Osteocyte (in vitro differentiated cells): Measurements from ENCODE around the gene DOK7. TPM values are rescaled to one million over a fixed set of nuclear protein-coding genes. Genes with fewer than 3 reads are reported as not detected.

Source experiments
- DNase-seq: peaks from one replicate; pipeline ENCODE4 v3.0.0; 2021; ENCODE audit warnings: mixed read lengths; ENCODE audit not compliant: unreplicated experiment; ENCODE audit errors: extremely low spot score
- H3K27ac Mint-ChIP-seq: one replicate; pipeline ENCODE4 v1.8.0; 2021; ENCODE audit warnings: mild to moderate bottlenecking, mixed read lengths; ENCODE audit not compliant: unreplicated experiment
- H3K27me3 Mint-ChIP-seq: one replicate; pipeline ENCODE4 v1.8.0; 2021; ENCODE audit warnings: mixed read lengths; ENCODE audit not compliant: unreplicated experiment
- H3K36me3 Mint-ChIP-seq: one replicate; pipeline ENCODE4 v1.8.0; 2021; ENCODE audit warnings: mixed read lengths; ENCODE audit not compliant: unreplicated experiment
- H3K4me1 Mint-ChIP-seq: one replicate; pipeline ENCODE4 v1.8.0; 2021; ENCODE audit warnings: mixed read lengths; ENCODE audit not compliant: unreplicated experiment
- H3K4me3 Mint-ChIP-seq: one replicate; pipeline ENCODE4 v1.8.0; 2021; ENCODE audit warnings: mild to moderate bottlenecking, moderate library complexity, mixed read lengths; ENCODE audit not compliant: unreplicated experiment
- H3K9me3 Mint-ChIP-seq: one replicate; pipeline ENCODE4 v1.8.0; 2021; ENCODE audit warnings: mixed read lengths; ENCODE audit not compliant: unreplicated experiment
- total RNA-seq: library from RNA; stranded (reverse); gene quantifications from 2 replicates; pipeline ENCODE4 v1.2.1, GENCODE V29; 2021
- TF ChIP-seq, protein P1 (sequence below): fragments of 200-600 bp; sonication (generic); IDR thresholded peaks from 2 replicates; pipeline ENCODE4 v1.5.0; 2021; ENCODE audit warnings: antibody characterized with exemption, mild to moderate bottlenecking, moderate library complexity

The DOK7 gene
- total RNA-seq, 1 donor from 2014 or later, result not detected

DNA sequence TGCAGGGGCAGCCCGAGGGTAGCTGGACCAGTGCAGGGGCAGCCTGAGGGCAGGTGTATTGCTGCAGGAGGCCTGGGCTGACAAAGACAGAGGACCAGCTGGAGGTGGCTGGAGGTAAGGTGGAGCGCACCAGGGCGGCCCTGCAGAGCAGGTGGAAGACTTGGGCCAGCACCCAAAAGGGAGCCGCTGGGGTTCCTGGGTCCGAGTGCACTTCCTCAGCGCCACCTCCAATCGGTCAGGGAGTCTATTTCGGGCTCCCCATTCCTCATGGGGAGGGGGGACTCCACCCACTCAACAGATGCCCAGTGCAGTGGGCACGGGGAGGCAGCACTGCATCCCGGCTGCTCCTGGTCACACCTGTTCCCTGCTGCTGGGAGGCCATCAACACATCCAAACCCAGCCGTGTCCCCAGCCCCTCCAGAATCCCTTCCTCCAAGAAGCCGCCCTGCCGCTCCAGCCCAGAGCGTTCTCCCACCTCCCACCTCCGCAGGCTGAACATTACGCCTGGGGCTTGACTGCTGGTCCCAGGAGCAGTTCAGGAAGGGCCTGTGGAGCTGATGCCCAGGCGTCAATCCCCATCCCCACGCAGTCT is 67.7 kb downstream of the DOK7 start:
- TF ChIP-seq, protein P1, sequence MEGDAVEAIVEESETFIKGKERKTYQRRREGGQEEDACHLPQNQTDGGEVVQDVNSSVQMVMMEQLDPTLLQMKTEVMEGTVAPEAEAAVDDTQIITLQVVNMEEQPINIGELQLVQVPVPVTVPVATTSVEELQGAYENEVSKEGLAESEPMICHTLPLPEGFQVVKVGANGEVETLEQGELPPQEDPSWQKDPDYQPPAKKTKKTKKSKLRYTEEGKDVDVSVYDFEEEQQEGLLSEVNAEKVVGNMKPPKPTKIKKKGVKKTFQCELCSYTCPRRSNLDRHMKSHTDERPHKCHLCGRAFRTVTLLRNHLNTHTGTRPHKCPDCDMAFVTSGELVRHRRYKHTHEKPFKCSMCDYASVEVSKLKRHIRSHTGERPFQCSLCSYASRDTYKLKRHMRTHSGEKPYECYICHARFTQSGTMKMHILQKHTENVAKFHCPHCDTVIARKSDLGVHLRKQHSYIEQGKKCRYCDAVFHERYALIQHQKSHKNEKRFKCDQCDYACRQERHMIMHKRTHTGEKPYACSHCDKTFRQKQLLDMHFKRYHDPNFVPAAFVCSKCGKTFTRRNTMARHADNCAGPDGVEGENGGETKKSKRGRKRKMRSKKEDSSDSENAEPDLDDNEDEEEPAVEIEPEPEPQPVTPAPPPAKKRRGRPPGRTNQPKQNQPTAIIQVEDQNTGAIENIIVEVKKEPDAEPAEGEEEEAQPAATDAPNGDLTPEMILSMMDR, result no peak
- Mint-ChIP-seq H3K27ac (no peak overlapping the region), H3K27me3 (peaks cover 2% of the 10 kb centered on the region), H3K9me3 (no peaks in the 10 kb centered on the region), H3K4me3 (peak overlapping the region; percentile 99), H3K36me3 (no peaks in the 10 kb centered on the region), H3K4me1 (peaks cover 16% of the 10 kb centered on the region)
- DNase-seq, result no peak

DNA sequence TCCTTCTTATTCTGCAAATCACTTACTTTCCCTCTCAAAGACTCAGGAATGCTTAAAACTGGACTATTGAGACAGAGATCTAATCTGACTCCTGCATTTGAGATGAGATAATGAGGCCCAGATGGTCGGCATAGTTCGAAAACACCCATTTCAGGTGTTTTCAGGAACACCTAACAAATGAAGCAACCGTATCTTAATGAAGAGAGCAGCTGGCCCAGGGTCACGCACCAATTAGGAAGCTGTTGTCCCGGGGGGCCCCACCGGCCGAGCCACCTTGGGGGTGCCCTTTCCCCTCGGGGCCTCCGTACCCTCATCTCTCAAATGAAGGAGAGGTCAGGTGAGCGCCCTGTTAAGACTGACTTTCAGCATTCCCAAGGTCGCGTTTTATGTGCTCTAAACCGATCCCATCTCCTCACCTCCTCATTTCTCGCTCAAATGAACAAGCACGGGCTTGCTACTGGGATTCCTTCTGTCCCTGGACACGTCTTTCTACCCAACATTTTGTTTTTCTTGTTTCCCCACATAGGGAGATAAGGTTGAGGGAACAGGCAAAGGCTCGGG is 68.3 kb downstream of the DOK7 start:
- TF ChIP-seq, protein P1, result no peak
- Mint-ChIP-seq H3K4me3 (peak overlapping the region; percentile 99), H3K4me1 (peaks cover 16% of the 10 kb centered on the region), H3K27me3 (peaks cover 2% of the 10 kb centered on the region), H3K27ac (no peak overlapping the region), H3K9me3 (no peaks in the 10 kb centered on the region), H3K36me3 (no peaks in the 10 kb centered on the region)
- DNase-seq, result no peak

DNA sequence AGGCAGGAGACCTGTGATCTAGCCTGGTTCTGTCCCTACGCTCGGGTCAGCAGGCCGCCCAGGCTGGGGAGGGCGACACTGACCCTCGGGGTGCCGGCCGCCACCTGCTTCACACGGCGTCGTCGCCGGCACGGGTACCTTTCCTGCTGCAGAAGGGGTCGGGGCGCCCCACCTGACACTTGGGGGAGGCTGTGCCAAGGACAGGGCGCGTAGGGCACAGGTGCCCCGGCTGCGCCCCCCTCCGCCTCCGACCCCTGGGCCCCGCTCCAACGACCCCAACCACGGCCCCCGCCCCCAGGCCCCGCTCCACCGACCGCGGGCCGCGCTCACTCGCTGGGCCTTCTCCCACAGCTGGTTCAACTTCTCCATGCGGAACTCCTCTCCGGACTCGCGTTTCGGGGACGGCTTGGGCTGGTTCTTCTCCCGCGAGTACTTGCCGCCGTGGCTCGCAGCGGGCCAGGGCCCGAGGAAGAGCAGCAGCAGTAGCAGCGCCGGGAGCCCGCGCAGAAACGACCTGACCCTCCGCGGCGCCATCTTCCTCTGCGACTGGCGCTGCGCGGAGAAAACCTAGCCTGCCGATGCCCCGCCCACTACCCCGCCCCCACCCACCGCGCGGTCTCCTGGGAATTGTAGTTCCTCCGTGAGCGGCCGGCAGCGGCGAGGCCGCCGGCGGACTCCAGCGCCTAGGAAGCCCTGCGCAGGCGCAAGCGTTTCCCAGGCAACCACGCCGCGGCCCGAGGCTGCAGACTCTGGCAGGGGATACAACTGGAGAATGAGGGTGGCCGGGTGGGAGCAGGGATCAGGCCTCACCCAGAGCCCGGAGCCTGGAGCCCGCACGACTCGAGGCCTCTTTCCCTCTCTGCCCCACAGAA is 69.0 kb downstream of the DOK7 start, which contains the start of gene LRPAP1:
TSS of gene LRPAP1 (minus strand) at position 544 of the 872 bp plus-strand sequence. CDS start at position 534, 10 bp downstream.
- Mint-ChIP-seq H3K27me3 (peaks cover 2% of the 10 kb centered on the region), H3K4me3 (peak within 1 kb of the TSS; percentile 99), H3K36me3 (no peaks in the 10 kb centered on the region), H3K4me1 (peaks cover 16% of the 10 kb centered on the region), H3K27ac (peak within 1 kb of the TSS; percentile 88), H3K9me3 (no peaks in the 10 kb centered on the region)
- TF ChIP-seq, protein P1, result no peak
- DNase-seq, result peak; percentile 97

DNA sequence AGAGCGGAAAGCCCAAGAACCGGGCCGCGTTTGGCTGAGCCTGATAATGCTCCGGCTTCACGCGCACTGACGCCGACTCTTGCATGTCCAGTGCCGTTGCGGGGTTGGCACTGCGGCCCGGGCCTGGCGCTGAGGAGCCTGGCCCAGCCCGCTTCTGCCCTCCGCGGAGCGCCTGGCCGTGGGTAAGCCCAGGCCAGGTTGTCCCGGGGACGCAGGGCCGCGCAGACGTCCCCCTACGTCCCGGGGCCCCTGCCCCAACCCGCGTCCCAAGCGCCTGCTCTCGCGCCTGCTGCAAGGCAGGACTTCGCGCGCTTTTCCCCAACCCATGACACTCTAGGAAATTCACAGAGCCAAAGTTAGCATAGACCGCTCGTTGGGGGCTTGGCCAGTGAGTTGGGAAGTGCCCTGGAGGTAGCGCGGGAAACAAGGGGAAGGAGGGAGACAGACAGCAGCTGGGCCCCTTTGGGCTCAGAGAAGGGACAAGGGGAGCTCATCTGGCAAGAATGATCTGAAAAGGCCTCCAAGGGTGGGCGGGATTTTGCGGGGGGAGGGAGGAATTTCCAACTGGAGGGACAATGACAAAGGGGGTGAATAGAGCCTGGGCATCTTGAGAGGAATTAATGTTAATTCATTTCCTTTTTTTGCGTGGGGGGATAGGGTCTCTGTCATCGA is 69.8 kb downstream of the DOK7 start:
- H3K9me3 Mint-ChIP-seq, result no peaks in the 10 kb centered on the region
- TF ChIP-seq, protein P1, result no peak
- H3K4me1 Mint-ChIP-seq, result peaks cover 16% of the 10 kb centered on the region
- no peak overlapping the region for H3K27ac Mint-ChIP-seq
- DNase-seq, result no peak
- no peaks in the 10 kb centered on the region for H3K36me3 Mint-ChIP-seq
- H3K4me3 Mint-ChIP-seq, result peak overlapping the region; percentile 99
- peaks cover 2% of the 10 kb centered on the region for H3K27me3 Mint-ChIP-seq
